Endothelial cell of umbilical vein (primary cell): ENCODE results near the gene PTPN14. TPM values are rescaled to one million over a fixed set of nuclear protein-coding genes. Genes with fewer than 3 reads are reported as not detected.

ENCODE experiments used
- BruUV-seq: library from RNA; stranded (reverse); fragments of 400-500 nt; replicated peaks from 2 replicates; lab custom pipeline; 2021; lab: Mats Ljungman, UMichigan
- CTCF ChIA-PET: fragments of 300-600, 350-600 bp; sonication (Branson Sonifier 250); formaldehyde crosslinking; loops from one replicate; lab custom pipeline; 2021; ENCODE audit warnings: antibody characterized with exemption, inconsistent platforms; lab: Charles Lee
- POLR2A ChIA-PET: fragments of 300-600, 350-600 bp; sonication (Branson Sonifier 250); formaldehyde crosslinking; loops from one replicate; lab custom pipeline; 2021; ENCODE audit warnings: antibody characterized with exemption, inconsistent platforms; lab: Charles Lee
- DNase-seq: peaks from one replicate; pipeline ENCODE4 v3.0.0-alpha.2; 2011; ENCODE audit warnings: low read depth, low spot score
- FAIRE-seq: peaks from 2 replicates; lab custom pipeline; 2011; peaks lifted over from hg19 to GRCh38; lab: Jason Lieb, UNC
- H2AFZ ChIP-seq: 2 replicates; pipeline ENCODE4 v1.6.0; 2012; ENCODE audit warnings: low read depth, low read length, control low read depth, inconsistent platforms
- H3K27ac ChIP-seq: 2 replicates; pipeline ENCODE4 v1.5.1; 2011; ENCODE audit warnings: low read depth, mild to moderate bottlenecking, control low read depth, low read length, moderate library complexity; ENCODE audit not compliant: insufficient read depth
- H3K27me3 ChIP-seq, 2 experiments: 2 replicates each; pipeline versions ENCODE4 v1.6.0 to v1.6.1; 2011; ENCODE audit warnings: low read length in 2 of 2, mixed read lengths in 1 of 2; ENCODE audit not compliant: control insufficient read depth in 2 of 2, insufficient read depth in 2 of 2
- H3K36me3 ChIP-seq, 2 experiments: 2 replicates in 1 of 2; 3 replicates in 1 of 2; pipeline ENCODE4 v1.5.1; 2011; ENCODE audit warnings: low read length in 2 of 2, mild to moderate bottlenecking in 1 of 2, moderate library complexity in 1 of 2; ENCODE audit not compliant: control insufficient read depth in 2 of 2, insufficient read depth in 2 of 2; ENCODE audit errors: extremely low read depth in 1 of 2
- H3K4me1 ChIP-seq: 3 replicates; pipeline ENCODE4 v1.5.1; 2011; ENCODE audit warnings: mild to moderate bottlenecking, low read length; ENCODE audit not compliant: control insufficient read depth, insufficient read depth; ENCODE audit errors: extremely low read depth
- H3K4me2 ChIP-seq: 2 replicates; pipeline ENCODE4 v1.6.1; 2011; ENCODE audit warnings: low read length, control low read depth, mixed read lengths; ENCODE audit not compliant: insufficient read depth
- H3K4me3 ChIP-seq, 3 experiments: fragments of 200-600 bp in 1 of 3; sonication (generic), shearing (Covaris generic) in 1 of 3; replicated peaks in 1 of 3; 2 replicates each; pipeline ENCODE4 v1.5.1; 2011 to 2016; ENCODE audit warnings: control low read depth in 3 of 3, low read length in 3 of 3, mild to moderate bottlenecking in 2 of 3, inconsistent platforms in 1 of 3, low read depth in 1 of 3, moderate library complexity in 1 of 3; ENCODE audit not compliant: insufficient read depth in 1 of 3
- H3K79me2 ChIP-seq: 2 replicates; pipeline ENCODE4 v1.6.0; 2012; ENCODE audit warnings: low read length, inconsistent platforms; ENCODE audit not compliant: control insufficient read depth, insufficient read depth
- H3K9ac ChIP-seq: replicated peaks from 2 replicates; pipeline ENCODE3; 2011; ENCODE audit warnings: low read length, control low read depth; ENCODE audit not compliant: insufficient read depth; ENCODE audit errors: extremely low read depth
- H3K9me1 ChIP-seq: replicated peaks from 3 replicates; pipeline ENCODE4 v1.6.0; 2011; ENCODE audit warnings: mild to moderate bottlenecking, low read length; ENCODE audit not compliant: control insufficient read depth, insufficient read depth; ENCODE audit errors: extremely low read depth
- H3K9me3 ChIP-seq: replicated peaks from 2 replicates; pipeline ENCODE4 v1.5.1; 2012; ENCODE audit warnings: low read length, inconsistent platforms; ENCODE audit not compliant: control insufficient read depth, insufficient read depth
- H4K20me1 ChIP-seq: replicated peaks from 2 replicates; pipeline ENCODE3; 2011; ENCODE audit warnings: mild to moderate bottlenecking, low read length; ENCODE audit not compliant: control insufficient read depth, insufficient read depth; ENCODE audit errors: extremely low read depth
- CTCF ChIP-seq, 2 donors: IDR thresholded peaks; 1 replicate in 1 of 2; 2 replicates in 1 of 2; pipeline ENCODE4 v1.5.1; 2011; ENCODE audit warnings: low read length in 2 of 2, mild to moderate bottlenecking in 2 of 2, moderate library complexity in 2 of 2, control low read depth in 1 of 2, inconsistent platforms in 1 of 2, low read depth in 1 of 2; ENCODE audit not compliant: insufficient read depth in 1 of 2; ENCODE audit errors: extremely low read depth in 1 of 2
- EZH2 ChIP-seq: IDR thresholded peaks from 2 replicates; pipeline ENCODE4 v1.6.1; 2012; ENCODE audit warnings: borderline replicate concordance, low read depth, mild to moderate bottlenecking, moderate library complexity, low read length, inconsistent platforms; ENCODE audit not compliant: severe bottlenecking
- FOS ChIP-seq: IDR thresholded peaks from 2 replicates; pipeline ENCODE4 v1.6.1; 2011; ENCODE audit warnings: mild to moderate bottlenecking, low read length, moderate library complexity, borderline replicate concordance; ENCODE audit not compliant: insufficient read depth
- GATA2 ChIP-seq: IDR thresholded peaks from 2 replicates; pipeline ENCODE4 v1.7.0; 2011; ENCODE audit warnings: low read depth, mild to moderate bottlenecking, moderate library complexity, mixed read lengths, low read length; ENCODE audit not compliant: insufficient read length, insufficient read depth
- JUN ChIP-seq: IDR thresholded peaks from 2 replicates; pipeline ENCODE4 v1.6.1; 2011; ENCODE audit warnings: borderline replicate concordance, low read depth; ENCODE audit not compliant: insufficient read length, insufficient read depth
- MAX ChIP-seq: IDR thresholded peaks from 2 replicates; pipeline ENCODE4 v1.6.1; 2011; ENCODE audit not compliant: insufficient read depth, insufficient read length
- MYC ChIP-seq: IDR thresholded peaks from one replicate; pipeline ENCODE4 v1.6.1; 2011; ENCODE audit warnings: mild to moderate bottlenecking, low read depth, low read length
- POLR2A ChIP-seq: IDR thresholded peaks from 2 replicates; pipeline ENCODE4 v1.6.1; 2012; ENCODE audit warnings: low read depth, mild to moderate bottlenecking, control low read depth, low read length
- POLR2AphosphoS5 ChIP-seq: IDR thresholded peaks from 2 replicates; pipeline ENCODE4 v1.6.1; 2012; ENCODE audit warnings: low read depth, mild to moderate bottlenecking, control low read depth, low read length, moderate library complexity; ENCODE audit not compliant: insufficient read depth
- dilution Hi-C: fragments of 300-500 bp; cut with MboI; formaldehyde crosslinking; loops from one replicate; pipeline ENCODE4 v1.15.0; 2019; ENCODE audit warnings: low sequenced_read_pairs; ENCODE audit not compliant: extremely low pct_ligation_motif_present
- intact Hi-C: fragments of 100-400 bp; cut with micrococcal nuclease; formaldehyde crosslinking; loops from one replicate; pipeline ENCODE4 v1.10.0; 2022
- polyA plus RNA-seq, 4 experiments: library from polyadenylated mRNA; depleted of rRNA in 3 of 4; stranded (reverse) in 3 of 4; unstranded in 1 of 4; fragments of >200 nt; gene quantifications; 2 replicates each; pipeline versions ENCODE4 v1.2.1 to v1.2.3, GENCODE V29; 2011 to 2012; ENCODE audit warnings: missing spikeins in 1 of 4
- total RNA-seq: library from RNA; stranded (reverse); gene quantifications from 2 replicates; pipeline ENCODE4 v1.2.3, GENCODE V29; 2021

Gene PTPN14
- total and polyA plus RNA-seq, 2 donors (not counting 3 experiments of a cell fraction or from before 2014, with no cell fraction given), result 18.5 to 93.0 TPM

GRCh38 chr1:214462882-214463281 lies 88.5 kb downstream of the PTPN14 start:
- Histone ChIP-seq H3K9ac (no peak overlapping the region), H3K27ac (no peak overlapping the region), H3K9me1 (no peaks in the 10 kb centered on the region), H3K4me1 (peaks cover 15% of the 10 kb centered on the region), H3K4me2 (no peak overlapping the region), H3K9me3 (no peaks in the 10 kb centered on the region), H3K4me3 (no peak overlapping the region), H4K20me1 (peaks cover 2% of the 10 kb centered on the region), H3K27me3 (no peaks in the 10 kb centered on the region), H3K79me2 (peaks cover 75% of the 10 kb centered on the region), H3K36me3 (peaks cover 0 to 2% of the 10 kb centered on the region in 2 experiments), H2AFZ (no peak overlapping the region)
- intact Hi-C loops (no loop called here), dilution Hi-C loops (no loop called here)
- TSS peak; percentile 7 for BruUV-seq
- ChIA-PET CTCF (no interaction called here), POLR2A (no interaction called here)
- TF ChIP-seq GATA2, result no peak
- no peak for TF ChIP-seq JUN
- TF ChIP-seq EZH2, result no peak
- TF ChIP-seq FOS, result no peak
- no peak for TF ChIP-seq CTCF (IDR thresholded peaks at IDR 0.05; ENCODE audit: extremely low read depth in 1 of 2, insufficient read depth in 1 of 2, low read depth in 1 of 2, low read length in 2 of 2)
- no peak for TF ChIP-seq POLR2A
- no peak for TF ChIP-seq MAX
- no peak for TF ChIP-seq POLR2AphosphoS5
- no peak for TF ChIP-seq MYC
- FAIRE-seq, result no peak
- DNase-seq, result no peak
